HG03103 (cell line): Measurements from ENCODE around the gene CDH13.

Experiments
- ATAC-seq: cut with Tn5 transposase; IDR thresholded peaks from one replicate; pipeline ENCODE4 v1.9.1; 2021; ENCODE audit warnings: low read depth; ENCODE audit not compliant: unreplicated experiment

CDH13 gene

GRCh38 chr16:83011939-83012338, 385.2 kb downstream of the CDH13 start:
- ATAC-seq, result no peak

GRCh38 chr16:83013071-83013470, 386.3 kb downstream of the CDH13 start:
- ATAC-seq, result no peak

GRCh38 chr16:83019963-83020362, 393.2 kb downstream of the CDH13 start:
- ATAC-seq, result no peak

GRCh38 chr16:83021045-83021444, 394.3 kb downstream of the CDH13 start:
- no peak for ATAC-seq

GRCh38 chr16:83021746-83022145, 395.0 kb downstream of the CDH13 start:
- ATAC-seq, result no peak

- ATAC-seq, result no peak
Observed at GRCh38 chr16:83023011-83023410, 396.2 kb downstream of the CDH13 start.

GRCh38 chr16:83023640-83024039, 396.9 kb downstream of the CDH13 start:
- ATAC-seq, result no peak

GRCh38 chr16:83027973-83028372, 401.2 kb downstream of the CDH13 start:
- ATAC-seq, result no peak

GRCh38 chr16:83029467-83029866, 402.7 kb downstream of the CDH13 start:
- ATAC-seq, result no peak

GRCh38 chr16:83031524-83031923, 404.8 kb downstream of the CDH13 start:
- ATAC-seq, result no peak

- no peak for ATAC-seq
Observed at GRCh38 chr16:83037102-83037501, 410.3 kb downstream of the CDH13 start.

- no peak for ATAC-seq
Observed at GRCh38 chr16:83037884-83038283, 411.1 kb downstream of the CDH13 start.

GRCh38 chr16:83040174-83040573, 413.4 kb downstream of the CDH13 start:
- ATAC-seq, result no peak

GRCh38 chr16:83044589-83044988, 417.8 kb downstream of the CDH13 start:
- ATAC-seq, result no peak

- no peak for ATAC-seq
Observed at GRCh38 chr16:83045790-83046189, 419.0 kb downstream of the CDH13 start.

GRCh38 chr16:83046664-83047063, 419.9 kb downstream of the CDH13 start:
- no peak for ATAC-seq

GRCh38 chr16:83051451-83051850, 424.7 kb downstream of the CDH13 start:
- ATAC-seq, result no peak

GRCh38 chr16:83054283-83054682, 427.5 kb downstream of the CDH13 start:
- no peak for ATAC-seq

GRCh38 chr16:83058376-83058775, 431.6 kb downstream of the CDH13 start:
- no peak for ATAC-seq

- ATAC-seq, result no peak
Observed at GRCh38 chr16:83059237-83059636, 432.5 kb downstream of the CDH13 start.

- ATAC-seq, result no peak
Observed at GRCh38 chr16:83066011-83066410, 439.2 kb downstream of the CDH13 start.

GRCh38 chr16:83066881-83067280, 440.1 kb downstream of the CDH13 start:
- no peak for ATAC-seq

GRCh38 chr16:83068686-83069085, 441.9 kb downstream of the CDH13 start:
- no peak for ATAC-seq
